ENCODE data around the gene AKR1A1.
"Not testable (repeated sequence)": the region's sequence is repeated elsewhere in the genome, so short reads cannot be mapped to it uniquely, and the experiment has no call there.

Gene AKR1A1

DNA sequence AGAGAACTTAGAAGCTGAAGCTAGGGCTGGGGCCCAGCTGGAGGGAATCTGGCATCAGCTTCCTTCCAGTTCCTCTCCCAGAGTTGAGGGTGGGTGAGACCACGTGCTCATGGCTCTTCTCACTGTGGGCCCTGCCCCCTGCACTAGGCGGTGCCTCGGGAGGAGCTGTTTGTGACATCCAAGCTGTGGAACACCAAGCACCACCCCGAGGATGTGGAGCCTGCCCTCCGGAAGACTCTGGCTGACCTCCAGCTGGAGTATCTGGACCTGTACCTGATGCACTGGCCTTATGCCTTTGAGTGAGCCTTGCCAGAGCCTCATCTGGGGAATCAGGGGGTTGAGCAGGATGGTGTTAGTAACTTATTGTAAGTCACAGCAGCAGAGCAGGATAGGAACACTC is 16.1 kb downstream of the AKR1A1 start:
- no peak for FAIRE-seq
- DNase-seq (ENCODE audit: extremely low spot score, insufficient read length, low read depth) = no peak

DNA sequence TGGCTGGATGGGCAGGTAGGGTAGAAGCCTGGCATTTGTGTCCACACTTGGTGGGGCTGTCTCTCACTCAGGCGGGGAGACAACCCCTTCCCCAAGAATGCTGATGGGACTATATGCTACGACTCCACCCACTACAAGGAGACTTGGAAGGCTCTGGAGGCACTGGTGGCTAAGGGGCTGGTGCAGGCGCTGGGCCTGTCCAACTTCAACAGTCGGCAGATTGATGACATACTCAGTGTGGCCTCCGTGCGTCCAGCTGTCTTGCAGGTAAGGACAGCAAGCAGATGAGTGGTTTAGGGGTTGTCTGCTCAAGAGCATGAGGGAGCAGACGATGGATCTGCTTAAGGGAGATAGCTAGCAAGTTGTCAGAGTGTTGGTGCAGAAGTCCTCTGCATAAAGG is 17.3 kb downstream of the AKR1A1 start:
- no peak for DNase-seq (ENCODE audit: extremely low spot score, insufficient read length, low read depth)

DNA sequence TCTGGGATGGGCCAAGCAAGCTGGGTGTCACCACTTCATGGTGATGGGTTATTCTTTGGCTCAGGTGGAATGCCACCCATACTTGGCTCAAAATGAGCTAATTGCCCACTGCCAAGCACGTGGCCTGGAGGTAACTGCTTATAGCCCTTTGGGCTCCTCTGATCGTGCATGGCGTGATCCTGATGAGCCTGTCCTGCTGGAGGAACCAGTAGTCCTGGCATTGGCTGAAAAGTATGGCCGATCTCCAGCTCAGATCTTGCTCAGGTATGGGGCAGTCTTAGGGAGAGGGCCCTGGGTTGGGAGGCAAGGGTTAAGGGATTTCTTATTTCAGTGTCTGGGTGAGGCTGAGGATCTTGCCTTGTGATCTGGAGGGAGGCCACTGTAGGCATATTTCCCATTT is 17.8 kb downstream of the AKR1A1 start:
- FAIRE-seq (no peak), DNase-seq (ENCODE audit: extremely low spot score, insufficient read length, low read depth) (no peak)

More for the DNA sequence above, 17.3 kb downstream of the AKR1A1 start:
- FAIRE-seq = no peak

DNA sequence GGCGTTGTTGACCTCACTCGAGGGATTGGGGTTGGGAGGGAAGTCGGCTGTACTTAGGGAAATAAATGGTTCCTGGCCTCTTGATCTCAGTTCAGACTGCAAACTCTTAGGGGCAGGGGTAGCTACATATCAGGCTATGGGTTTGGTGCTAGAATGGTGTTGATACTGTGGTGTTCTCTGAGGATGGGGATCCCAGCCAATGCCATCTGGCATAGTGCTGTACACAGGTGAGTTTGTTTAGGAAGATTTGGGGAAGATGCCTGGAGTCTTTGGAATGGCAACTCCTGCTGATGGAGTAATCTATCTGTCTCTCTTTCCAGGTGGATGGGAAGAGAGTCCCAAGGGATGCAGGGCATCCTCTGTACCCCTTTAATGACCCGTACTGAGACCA is 18.9 kb downstream of the AKR1A1 start:
- FAIRE-seq (no peak), DNase-seq (ENCODE audit: extremely low spot score, insufficient read length, low read depth) (no peak)

DNA sequence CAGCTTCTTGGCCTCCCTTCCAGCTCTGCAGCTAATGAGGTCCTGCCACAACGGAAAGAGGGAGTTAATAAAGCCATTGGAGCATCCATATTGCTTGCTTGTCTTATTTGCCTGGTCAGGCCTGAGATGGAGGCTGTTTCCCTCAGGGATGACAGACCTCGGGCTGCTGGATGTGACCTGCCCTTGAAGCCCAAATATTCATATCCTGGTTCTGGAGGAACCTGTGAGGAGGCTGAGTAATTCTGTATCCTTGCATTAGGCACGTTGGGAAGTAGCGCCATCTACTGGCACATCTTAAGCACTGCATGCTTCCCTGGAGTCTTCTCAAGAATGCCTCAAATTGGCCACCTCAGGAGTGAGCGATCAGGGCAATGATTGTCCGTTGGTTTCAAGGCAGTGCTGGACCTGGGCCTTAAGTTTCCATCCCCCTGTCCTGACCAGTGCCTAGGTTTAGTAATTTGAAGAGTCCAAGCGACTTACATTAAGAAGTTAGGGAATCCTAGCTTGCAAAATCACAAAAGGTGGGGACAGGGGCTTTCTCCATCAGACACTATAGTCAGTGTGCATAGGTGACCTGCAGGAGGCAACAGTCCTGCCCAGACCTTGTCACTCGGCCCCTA is 19.4 kb downstream of the AKR1A1 start:
- DNase-seq (ENCODE audit: extremely low spot score, insufficient read length, low read depth) (peak; percentile 47), FAIRE-seq (peak; percentile 90)

DNA sequence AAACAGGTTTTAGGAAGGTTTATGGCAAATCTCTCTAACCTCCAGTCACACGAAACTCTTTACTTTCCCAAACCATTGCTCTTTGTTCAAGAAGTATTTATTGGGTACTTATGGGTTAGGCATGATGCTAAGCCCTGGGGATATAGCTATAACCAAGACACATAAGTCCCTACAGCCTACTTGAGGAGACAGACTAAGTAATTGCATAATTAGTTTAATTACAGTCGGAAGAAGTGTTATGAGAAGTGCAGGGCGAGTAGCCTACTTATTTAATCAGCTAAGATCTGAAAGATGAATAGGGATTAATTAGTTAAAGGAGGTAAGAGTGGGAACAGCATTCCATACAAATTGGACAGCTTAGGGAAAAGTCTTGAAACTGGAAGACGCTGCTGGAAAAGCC is 20.0 kb downstream of the AKR1A1 start:
- no peak for FAIRE-seq

DNA sequence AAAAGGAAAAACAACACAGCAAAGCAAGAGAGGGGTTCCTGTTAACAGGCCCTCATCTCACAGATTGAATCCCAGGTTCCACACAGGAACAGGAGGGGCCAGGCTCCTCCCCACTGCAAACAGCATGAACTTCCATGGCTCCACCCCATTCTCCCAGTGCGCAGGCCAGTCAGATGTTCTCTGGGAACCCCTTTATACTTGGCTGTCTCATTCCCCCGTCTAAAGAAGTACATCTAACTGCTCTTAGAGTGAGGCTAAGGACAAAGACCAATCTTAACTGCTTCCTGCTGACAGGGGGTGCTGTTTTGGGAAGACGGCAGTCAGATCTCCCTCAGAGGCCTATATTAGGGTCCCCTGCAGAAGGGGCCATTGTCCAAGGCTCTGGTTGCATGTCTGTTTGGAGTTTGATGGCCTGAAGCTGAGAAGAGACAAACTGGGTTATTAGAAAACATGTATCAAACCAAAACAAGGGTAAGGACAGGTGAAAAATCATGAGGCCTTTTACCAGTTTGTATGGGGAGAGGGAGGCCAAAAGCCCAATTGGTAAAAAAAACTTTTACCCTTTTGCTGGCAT is 22.7 kb downstream of the AKR1A1 start:
- DNase-seq (ENCODE audit: extremely low spot score, insufficient read length, low read depth) (no peak), FAIRE-seq (no peak)

More for the DNA sequence above, 20.0 kb downstream of the AKR1A1 start:
- no peak for DNase-seq (ENCODE audit: extremely low spot score, insufficient read length, low read depth)

DNA sequence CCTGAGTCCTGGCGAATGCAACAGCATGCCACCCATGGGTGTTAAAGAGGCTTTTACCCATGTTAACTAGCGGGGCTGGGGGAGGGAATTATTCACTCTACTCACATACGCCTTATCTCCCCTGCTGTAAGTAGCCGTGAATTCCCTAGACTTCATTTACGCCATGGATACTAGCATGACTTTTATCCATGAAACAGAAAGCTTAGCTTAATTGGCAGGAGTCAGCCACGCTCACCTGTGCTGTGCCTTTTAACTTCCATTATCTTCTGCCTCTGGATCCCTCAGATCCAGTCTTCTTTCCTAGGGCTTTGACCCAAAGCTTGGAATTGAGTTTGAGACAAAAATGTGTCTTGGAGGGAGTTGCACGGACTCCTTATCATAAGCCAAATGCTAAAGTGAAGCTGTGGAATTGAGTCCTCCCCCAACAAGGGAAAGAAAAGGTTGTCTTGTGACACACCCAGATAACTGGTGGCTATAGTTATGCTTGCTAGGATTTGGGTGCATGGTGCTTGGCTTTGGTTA is 23.5 kb downstream of the AKR1A1 start:
- DNase-seq (ENCODE audit: extremely low spot score, insufficient read length, low read depth) (no peak), FAIRE-seq (no peak)

DNA sequence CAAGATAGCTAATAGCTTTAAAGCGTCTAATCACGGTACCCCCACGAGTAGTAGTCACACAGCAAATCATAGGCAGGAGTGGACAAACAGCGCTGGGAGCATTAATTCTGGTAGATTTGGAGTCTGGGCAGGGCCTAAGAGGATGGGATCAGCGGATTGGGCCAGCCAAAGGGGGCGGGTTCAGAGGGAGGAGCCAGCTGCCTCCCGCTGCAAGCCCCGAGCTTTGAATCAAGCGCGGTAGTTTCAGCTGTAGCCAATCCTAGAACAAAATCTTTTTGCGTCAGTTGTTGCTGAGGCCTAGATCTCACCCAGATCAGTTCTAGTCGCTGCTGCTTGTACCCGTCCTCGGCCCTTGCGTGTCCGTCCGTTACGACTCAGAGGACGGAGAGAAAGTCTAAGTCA is 32.6 kb downstream of the AKR1A1 start:
- DNase-seq (ENCODE audit: extremely low spot score, insufficient read length, low read depth) (peak; percentile 94), FAIRE-seq (peak; percentile 98)

DNA sequence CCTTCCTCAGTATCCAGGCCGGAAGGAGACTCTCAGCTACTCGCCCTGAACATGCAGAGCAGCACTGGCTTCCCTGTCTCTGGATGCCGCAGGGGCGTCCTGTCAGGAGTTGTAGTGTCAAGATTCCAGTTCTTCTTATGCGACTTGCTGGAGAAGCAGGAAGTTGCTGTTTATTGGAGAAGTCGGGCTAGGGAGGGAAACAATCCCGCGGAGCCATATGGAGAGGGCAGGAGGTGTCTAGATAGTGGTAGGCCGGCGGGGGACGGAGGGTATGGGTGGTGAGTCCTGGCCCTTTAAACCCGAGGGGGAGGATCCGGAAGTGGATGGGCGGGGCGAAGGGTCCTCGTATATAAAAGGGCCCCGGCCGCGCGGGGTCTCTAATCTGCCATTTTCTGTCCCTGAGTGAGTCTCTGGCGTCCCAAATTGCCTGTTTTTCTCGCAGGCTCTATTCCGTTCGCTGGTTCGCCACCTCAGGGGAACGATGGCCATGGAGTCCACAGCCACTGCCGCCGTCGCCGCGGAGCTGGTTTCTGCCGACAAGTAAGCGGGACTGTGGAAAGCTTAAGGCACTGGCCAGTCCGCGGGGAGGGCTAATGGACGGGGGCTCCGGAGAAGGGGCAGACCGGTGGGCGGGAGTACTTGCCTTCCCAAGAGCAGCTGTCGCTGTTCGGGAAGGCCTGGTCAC is 33.2 kb downstream of the AKR1A1 start, which contains the start of gene NASP:
NASP (plus strand) TSS at position 376 of the 685 bp plus-strand sequence; CDS start at position 482, 106 bp downstream.
- peak; percentile 76 for DNase-seq (ENCODE audit: extremely low spot score, insufficient read length, low read depth)
- peak; percentile 76 for FAIRE-seq

DNA sequence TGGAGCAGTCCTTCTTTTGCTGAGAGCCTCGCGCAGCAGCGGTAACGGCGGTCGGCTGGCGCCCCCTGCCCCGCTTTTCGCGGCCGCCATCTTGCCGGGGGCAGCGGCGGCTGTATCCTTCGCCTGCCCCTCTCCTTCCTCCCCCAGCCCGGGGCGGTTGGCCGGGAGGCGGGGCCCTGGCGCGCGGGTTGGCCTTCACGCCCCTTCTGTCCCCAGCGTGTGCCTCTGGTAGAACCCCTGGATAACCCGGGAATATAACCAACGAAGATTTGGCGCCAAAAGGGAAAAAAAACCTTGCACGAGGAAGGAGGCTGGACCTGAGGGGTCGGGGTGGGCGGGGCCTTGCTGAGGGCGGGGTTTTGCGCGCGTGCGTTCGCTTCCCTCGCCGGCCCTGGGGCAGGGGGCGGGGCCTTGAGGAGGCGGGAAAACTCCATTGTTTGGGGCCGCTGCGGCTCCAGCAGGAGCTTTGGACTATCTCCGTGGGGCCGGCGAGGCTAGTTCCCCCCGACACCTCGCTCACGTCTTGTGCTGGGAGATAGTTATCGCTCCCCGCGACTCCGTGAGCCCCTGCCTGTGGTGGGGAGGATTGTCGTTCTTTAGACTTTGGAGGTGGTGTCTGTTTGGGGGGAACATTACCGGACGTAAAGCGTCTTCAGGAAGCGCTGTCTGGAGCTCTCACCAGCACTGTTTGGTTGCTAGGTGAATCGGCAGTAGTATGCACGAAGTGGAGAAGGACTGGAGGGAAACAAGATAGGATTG is 33.9 kb downstream of the AKR1A1 start:
- peak; percentile 62 for DNase-seq (ENCODE audit: extremely low spot score, insufficient read length, low read depth)
- peak; percentile 68 for FAIRE-seq

DNA sequence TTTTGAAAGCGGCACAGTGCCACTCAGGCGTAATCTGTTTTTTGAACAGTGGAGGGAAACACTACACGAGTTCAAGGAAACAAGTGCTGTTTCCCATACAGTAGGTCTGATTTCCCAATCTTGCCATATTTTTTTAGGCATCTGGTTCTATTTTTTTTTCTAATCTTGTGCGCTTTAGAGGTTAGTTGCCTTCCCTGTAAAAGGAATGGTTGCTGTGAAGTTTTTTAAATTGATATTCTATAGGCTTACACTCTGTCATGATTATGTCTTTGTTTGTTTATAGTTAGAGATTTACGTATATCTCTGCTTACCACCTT is 34.4 kb downstream of the AKR1A1 start:
- DNase-seq (ENCODE audit: extremely low spot score, insufficient read length, low read depth) (no peak), FAIRE-seq (no peak)

DNA sequence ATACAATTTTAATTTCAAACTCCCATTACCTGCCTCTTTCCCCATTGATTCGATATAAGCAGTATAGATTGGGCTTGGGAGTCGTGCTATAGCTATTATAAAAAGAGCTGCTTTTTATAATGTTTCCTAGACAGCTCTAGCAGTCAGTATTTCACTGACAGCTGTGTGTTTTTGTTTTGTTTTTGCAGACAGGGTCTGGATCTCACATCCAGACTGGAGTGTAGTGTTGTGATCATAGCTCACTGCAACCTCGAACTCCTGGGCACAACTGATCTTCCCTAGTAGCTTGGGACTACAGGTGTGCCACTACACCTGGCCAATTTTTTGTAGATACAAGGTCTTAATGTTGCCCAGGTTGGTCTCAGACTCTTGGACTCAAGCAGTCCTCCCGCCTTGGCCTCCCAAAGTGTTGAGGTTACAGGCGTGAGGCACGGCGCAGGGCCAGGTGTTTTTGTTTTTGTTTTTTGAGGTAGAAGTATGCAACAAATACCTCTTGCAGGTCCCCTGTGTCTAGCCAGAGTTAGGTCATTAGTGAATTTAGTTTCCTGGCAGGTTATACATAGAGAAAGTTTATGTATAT is 35.0 kb downstream of the AKR1A1 start:
- DNase-seq (ENCODE audit: extremely low spot score, insufficient read length, low read depth) = no peak
- no peak for FAIRE-seq

DNA sequence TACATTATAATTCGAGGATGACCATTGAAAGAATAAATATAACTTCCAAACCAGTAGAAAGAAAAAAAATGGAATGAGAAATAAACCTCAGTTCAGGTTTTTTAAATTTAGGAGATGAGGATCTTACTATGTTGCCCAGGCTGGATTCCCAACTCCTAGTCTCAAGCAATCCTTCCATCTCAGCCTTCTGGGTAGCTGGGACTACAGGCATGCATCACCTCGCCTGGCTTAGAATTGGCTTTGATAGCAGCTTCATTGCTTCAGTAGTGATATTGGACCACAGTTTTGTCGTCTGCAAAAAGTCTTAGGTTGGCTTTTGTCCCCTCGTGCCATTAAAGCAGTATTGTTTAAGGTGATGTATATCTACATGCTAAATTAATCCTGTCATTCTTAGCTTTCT is 36.1 kb downstream of the AKR1A1 start:
- FAIRE-seq (no peak), DNase-seq (ENCODE audit: extremely low spot score, insufficient read length, low read depth) (no peak)

DNA sequence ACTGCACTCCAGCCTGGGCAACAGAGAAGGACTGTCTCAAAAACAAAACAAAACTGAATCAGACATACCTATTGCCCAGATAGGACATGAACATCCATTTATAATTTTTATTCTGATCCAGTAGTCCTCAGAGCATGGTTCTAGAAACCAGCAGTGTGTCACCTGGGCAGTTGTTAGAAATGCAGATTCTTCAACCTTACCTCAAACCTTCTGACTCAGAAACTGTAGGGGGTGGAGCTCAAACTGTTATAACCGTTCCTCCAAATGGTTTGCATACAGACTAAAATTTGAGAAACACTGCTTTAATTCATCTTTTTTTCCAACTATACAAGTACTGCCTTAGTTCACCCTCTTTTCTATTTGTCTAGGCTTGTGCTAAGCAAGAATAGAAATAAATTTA is 39.2 kb downstream of the AKR1A1 start:
- no peak for FAIRE-seq

DNA sequence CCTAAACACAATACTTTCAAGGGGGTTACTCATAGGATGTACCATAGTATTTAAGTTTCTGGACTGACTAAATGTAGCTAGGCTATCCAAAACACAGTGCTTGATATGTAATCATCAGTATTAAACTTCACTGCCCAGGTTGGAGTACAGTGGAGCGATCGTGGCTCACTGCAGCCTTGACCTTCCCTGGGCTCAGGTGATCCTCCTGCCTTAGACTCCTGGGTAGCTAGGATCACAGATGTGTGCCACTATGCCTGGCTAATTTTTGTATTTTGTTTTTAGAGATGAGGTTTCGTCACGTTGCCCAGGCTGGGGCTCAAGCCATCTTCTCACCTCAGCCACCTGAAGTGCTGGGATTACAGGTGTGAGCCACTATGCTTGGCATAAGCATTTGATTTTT is 43.8 kb downstream of the AKR1A1 start:
- FAIRE-seq (no peak), DNase-seq (ENCODE audit: extremely low spot score, insufficient read length, low read depth) (no peak)

More for the DNA sequence above, 39.2 kb downstream of the AKR1A1 start:
- DNase-seq (ENCODE audit: extremely low spot score, insufficient read length, low read depth) = no peak

DNA sequence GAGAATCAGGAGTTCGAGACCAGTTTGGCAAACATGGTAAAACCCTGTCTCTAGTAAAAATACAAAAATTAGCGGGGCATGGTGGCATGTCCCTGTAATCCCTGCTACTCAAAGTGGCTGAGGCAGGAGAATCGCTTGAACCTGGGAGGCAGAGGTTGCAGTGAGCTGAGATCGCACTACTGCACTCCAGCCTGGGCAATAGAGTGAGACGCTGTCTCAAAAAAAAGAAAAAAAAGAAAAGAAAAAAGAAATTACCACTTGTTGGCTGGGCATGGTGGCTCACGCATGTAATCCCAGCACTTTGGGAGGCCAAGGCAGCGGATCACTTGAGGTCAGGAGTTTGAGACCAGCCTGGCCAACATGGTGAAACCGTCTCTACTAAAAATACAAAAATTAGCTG is 46.1 kb downstream of the AKR1A1 start:
- not testable (repeated sequence) for DNase-seq (ENCODE audit: extremely low spot score, insufficient read length, low read depth); FAIRE-seq

DNA sequence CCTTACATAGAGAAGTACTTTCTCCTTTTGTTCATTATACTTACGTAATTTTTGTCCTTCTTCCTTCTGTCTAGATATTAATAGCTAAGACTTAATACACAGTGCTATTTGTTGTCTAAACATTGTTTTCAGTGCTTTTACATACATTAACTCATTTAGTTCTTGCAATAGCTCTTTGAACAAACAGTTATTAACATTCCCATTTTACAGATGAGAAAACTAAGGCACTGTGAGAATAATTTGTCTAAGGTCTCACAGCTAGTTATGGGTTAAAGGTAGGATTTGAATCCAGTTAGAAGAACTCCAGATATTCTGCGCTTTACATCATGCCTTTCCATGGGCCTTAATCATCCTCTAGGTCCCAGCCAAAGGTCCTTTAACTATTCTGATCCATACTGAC is 53.6 kb downstream of the AKR1A1 start:
- DNase-seq (ENCODE audit: extremely low spot score, insufficient read length, low read depth) (no peak), FAIRE-seq (peak; percentile 35)

DNA sequence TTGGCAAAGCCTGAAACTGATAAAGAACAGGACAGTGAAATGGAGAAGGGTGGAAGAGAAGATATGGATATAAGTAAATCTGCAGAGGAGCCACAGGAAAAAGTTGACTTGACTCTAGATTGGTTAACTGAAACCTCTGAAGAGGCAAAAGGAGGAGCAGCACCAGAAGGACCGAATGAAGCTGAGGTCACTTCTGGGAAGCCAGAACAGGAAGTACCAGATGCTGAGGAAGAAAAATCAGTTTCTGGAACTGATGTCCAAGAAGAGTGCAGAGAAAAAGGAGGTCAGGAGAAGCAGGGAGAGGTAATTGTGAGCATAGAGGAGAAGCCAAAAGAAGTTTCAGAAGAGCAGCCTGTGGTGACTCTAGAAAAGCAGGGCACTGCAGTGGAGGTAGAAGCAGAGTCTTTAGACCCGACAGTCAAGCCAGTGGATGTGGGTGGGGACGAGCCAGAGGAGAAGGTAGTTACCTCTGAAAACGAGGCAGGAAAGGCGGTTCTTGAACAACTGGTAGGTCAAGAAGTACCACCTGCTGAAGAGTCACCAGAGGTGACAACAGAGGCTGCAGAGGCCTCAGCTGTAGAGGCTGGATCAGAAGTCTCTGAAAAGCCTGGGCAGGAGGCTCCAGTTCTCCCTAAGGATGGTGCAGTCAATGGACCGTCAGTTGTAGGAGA is 56.9 kb downstream of the AKR1A1 start:
- FAIRE-seq = no peak
- no peak for DNase-seq (ENCODE audit: extremely low spot score, insufficient read length, low read depth)
